Prostate gland (tissue), 2 donors: ENCODE data around the gene ATAT1.

Source experiments
- POLR2AphosphoS5 ChIP-seq: sonication (generic); formaldehyde crosslinking; IDR thresholded peaks from one replicate; pipeline ENCODE4 v1.6.1; 2017; ENCODE audit warnings: antibody characterized with exemption
- TF ChIP-seq, protein P1 (sequence below), 4 experiments: fragments of 200-600 bp in 2 of 4; fragments of 450-650 bp in 2 of 4; sonication (generic) in 2 of 4; IDR thresholded peaks; 1 replicate in 3 of 4; 2 replicates in 1 of 4; pipeline ENCODE4 v1.5.1; 2016 to 2019; ENCODE audit warnings: antibody characterized with exemption in 4 of 4, mild to moderate bottlenecking in 2 of 4, moderate library complexity in 2 of 4

DNA sequence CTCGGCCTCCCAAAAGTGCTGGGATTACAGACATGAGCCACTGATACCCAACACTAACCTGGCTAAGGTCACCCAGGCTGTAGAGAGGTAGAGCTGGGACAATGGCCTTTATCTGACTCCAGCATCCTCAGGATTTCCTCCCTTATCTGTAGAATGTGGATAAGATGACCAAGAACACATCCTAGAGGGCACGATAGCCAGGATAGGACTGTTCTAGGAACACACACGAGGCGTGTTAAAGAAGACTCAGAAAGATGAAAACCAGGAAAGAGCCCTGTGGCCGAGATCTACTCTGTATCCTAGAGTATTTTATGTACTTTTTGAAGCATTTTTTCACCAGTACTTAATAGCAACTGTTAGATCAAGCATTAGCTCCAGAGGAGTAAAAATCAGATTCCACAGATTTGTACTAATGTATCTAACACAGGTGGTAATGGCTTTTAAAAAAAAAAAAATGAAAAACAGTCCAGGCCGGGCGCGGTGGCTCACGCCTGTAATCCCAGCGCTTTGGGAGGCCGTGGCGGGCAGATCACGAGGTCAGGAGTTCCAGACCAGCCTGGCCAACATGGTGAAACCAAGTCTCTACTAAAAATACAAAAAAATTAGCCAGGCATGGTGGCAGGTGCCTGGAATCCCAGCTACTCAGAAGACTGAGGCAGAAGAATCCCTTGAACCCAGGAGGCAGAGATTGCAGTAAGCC lies 26.9 kb upstream of the ATAT1 start:
- TF ChIP-seq, protein P1, sequence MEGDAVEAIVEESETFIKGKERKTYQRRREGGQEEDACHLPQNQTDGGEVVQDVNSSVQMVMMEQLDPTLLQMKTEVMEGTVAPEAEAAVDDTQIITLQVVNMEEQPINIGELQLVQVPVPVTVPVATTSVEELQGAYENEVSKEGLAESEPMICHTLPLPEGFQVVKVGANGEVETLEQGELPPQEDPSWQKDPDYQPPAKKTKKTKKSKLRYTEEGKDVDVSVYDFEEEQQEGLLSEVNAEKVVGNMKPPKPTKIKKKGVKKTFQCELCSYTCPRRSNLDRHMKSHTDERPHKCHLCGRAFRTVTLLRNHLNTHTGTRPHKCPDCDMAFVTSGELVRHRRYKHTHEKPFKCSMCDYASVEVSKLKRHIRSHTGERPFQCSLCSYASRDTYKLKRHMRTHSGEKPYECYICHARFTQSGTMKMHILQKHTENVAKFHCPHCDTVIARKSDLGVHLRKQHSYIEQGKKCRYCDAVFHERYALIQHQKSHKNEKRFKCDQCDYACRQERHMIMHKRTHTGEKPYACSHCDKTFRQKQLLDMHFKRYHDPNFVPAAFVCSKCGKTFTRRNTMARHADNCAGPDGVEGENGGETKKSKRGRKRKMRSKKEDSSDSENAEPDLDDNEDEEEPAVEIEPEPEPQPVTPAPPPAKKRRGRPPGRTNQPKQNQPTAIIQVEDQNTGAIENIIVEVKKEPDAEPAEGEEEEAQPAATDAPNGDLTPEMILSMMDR (IDR thresholded peaks at IDR 0.05) = no peak
- TF ChIP-seq POLR2AphosphoS5 = no peak
